Measurements from ENCODE around the gene CSRP2.

Gene CSRP2

GRCh38 chr12:76879710-76880518, 1.1 kb upstream of the CSRP2 start:
- no peak for TF ChIP-seq CTCF (IDR thresholded peaks at IDR 0.05; ENCODE audit: insufficient read depth, low read length, poor library complexity, severe bottlenecking)
- no peak for DNase-seq (ENCODE audit: extremely low read depth, insufficient read length)
- Histone ChIP-seq H3K4me3 (replicated peaks; ENCODE audit: low read depth, low read length) (peak overlapping the region; percentile 68), H3K36me3 (ENCODE audit: control insufficient read depth, insufficient read depth, low read length) (no peaks in the 10 kb centered on the region), H3K27me3 (replicated peaks; ENCODE audit: control insufficient read depth, insufficient read depth, low read length) (no peaks in the 10 kb centered on the region; the same call in none of the 2 replicates)

- Histone ChIP-seq H3K4me3 (replicated peaks; ENCODE audit: low read depth, low read length) (peak overlapping the region; percentile 68), H3K27me3 (replicated peaks; ENCODE audit: control insufficient read depth, insufficient read depth, low read length) (no peaks in the 10 kb centered on the region; the same call in none of the 2 replicates), H3K36me3 (ENCODE audit: control insufficient read depth, insufficient read depth, low read length) (no peaks in the 10 kb centered on the region)
- peak; percentile 18 for TF ChIP-seq CTCF (IDR thresholded peaks at IDR 0.05; ENCODE audit: insufficient read depth, low read length, poor library complexity, severe bottlenecking)
- peak; percentile 8 for DNase-seq (ENCODE audit: extremely low read depth, insufficient read length)
These were observed 520 bp downstream of the CSRP2 start for GRCh38 chr12:76878099-76878898.

GRCh38 chr12:76876696-76877229, 2.1 kb downstream of the CSRP2 start:
- DNase-seq (ENCODE audit: extremely low read depth, insufficient read length): no peak
- Histone ChIP-seq H3K36me3 (ENCODE audit: control insufficient read depth, insufficient read depth, low read length) (no peaks in the 10 kb centered on the region), H3K27me3 (replicated peaks; ENCODE audit: control insufficient read depth, insufficient read depth, low read length) (no peaks in the 10 kb centered on the region; the same call in none of the 2 replicates), H3K4me3 (replicated peaks; ENCODE audit: low read depth, low read length) (no peak overlapping the region)
- TF ChIP-seq CTCF (IDR thresholded peaks at IDR 0.05; ENCODE audit: insufficient read depth, low read length, poor library complexity, severe bottlenecking): no peak

GRCh38 chr12:76874491-76875190, 4.2 kb downstream of the CSRP2 start:
- H3K27me3 ChIP-seq (replicated peaks; ENCODE audit: control insufficient read depth, insufficient read depth, low read length): no peaks in the 10 kb centered on the region; the same call in 1 of the 2 replicates
- no peaks in the 10 kb centered on the region for H3K36me3 ChIP-seq (ENCODE audit: control insufficient read depth, insufficient read depth, low read length)
- H3K4me3 ChIP-seq (replicated peaks; ENCODE audit: low read depth, low read length): no peak overlapping the region
- DNase-seq (ENCODE audit: extremely low read depth, insufficient read length): no peak
- no peak for TF ChIP-seq CTCF (IDR thresholded peaks at IDR 0.05; ENCODE audit: insufficient read depth, low read length, poor library complexity, severe bottlenecking)

- no peaks in the 10 kb centered on the region for H3K36me3 ChIP-seq (ENCODE audit: control insufficient read depth, insufficient read depth, low read length)
- no peaks in the 10 kb centered on the region; the same call in 1 of the 2 replicates for H3K27me3 ChIP-seq (replicated peaks; ENCODE audit: control insufficient read depth, insufficient read depth, low read length)
- H3K4me3 ChIP-seq (replicated peaks; ENCODE audit: low read depth, low read length): no peak overlapping the region
- no peak for TF ChIP-seq CTCF (IDR thresholded peaks at IDR 0.05; ENCODE audit: insufficient read depth, low read length, poor library complexity, severe bottlenecking)
- no peak for DNase-seq (ENCODE audit: extremely low read depth, insufficient read length)
These were observed 4.8 kb downstream of the CSRP2 start for GRCh38 chr12:76874027-76874426.
